Endothelial cell of umbilical vein (primary cell): ENCODE results near the gene TEX22. TPM values are rescaled to one million over a fixed set of nuclear protein-coding genes. Genes with fewer than 3 reads are reported as not detected.

ENCODE experiments used
- BruUV-seq: library from RNA; stranded (reverse); fragments of 400-500 nt; replicated peaks from 2 replicates; lab custom pipeline; 2021; lab: Mats Ljungman, UMichigan
- CTCF ChIA-PET: fragments of 300-600, 350-600 bp; sonication (Branson Sonifier 250); formaldehyde crosslinking; loops from one replicate; lab custom pipeline; 2021; ENCODE audit warnings: antibody characterized with exemption, inconsistent platforms; lab: Charles Lee
- POLR2A ChIA-PET: fragments of 300-600, 350-600 bp; sonication (Branson Sonifier 250); formaldehyde crosslinking; loops from one replicate; lab custom pipeline; 2021; ENCODE audit warnings: antibody characterized with exemption, inconsistent platforms; lab: Charles Lee
- DNase-seq: peaks from one replicate; pipeline ENCODE4 v3.0.0-alpha.2; 2011; ENCODE audit warnings: low read depth, low spot score
- FAIRE-seq: peaks from 2 replicates; lab custom pipeline; 2011; peaks lifted over from hg19 to GRCh38; lab: Jason Lieb, UNC
- H2AFZ ChIP-seq: 2 replicates; pipeline ENCODE4 v1.6.0; 2012; ENCODE audit warnings: low read depth, low read length, control low read depth, inconsistent platforms
- H3K27ac ChIP-seq: 2 replicates; pipeline ENCODE4 v1.5.1; 2011; ENCODE audit warnings: low read depth, mild to moderate bottlenecking, control low read depth, low read length, moderate library complexity; ENCODE audit not compliant: insufficient read depth
- H3K27me3 ChIP-seq, 2 experiments: 2 replicates each; pipeline versions ENCODE4 v1.6.0 to v1.6.1; 2011; ENCODE audit warnings: low read length in 2 of 2, mixed read lengths in 1 of 2; ENCODE audit not compliant: control insufficient read depth in 2 of 2, insufficient read depth in 2 of 2
- H3K36me3 ChIP-seq, 2 experiments: 2 replicates in 1 of 2; 3 replicates in 1 of 2; pipeline ENCODE4 v1.5.1; 2011; ENCODE audit warnings: low read length in 2 of 2, mild to moderate bottlenecking in 1 of 2, moderate library complexity in 1 of 2; ENCODE audit not compliant: control insufficient read depth in 2 of 2, insufficient read depth in 2 of 2; ENCODE audit errors: extremely low read depth in 1 of 2
- H3K4me1 ChIP-seq: 3 replicates; pipeline ENCODE4 v1.5.1; 2011; ENCODE audit warnings: mild to moderate bottlenecking, low read length; ENCODE audit not compliant: control insufficient read depth, insufficient read depth; ENCODE audit errors: extremely low read depth
- H3K4me2 ChIP-seq: 2 replicates; pipeline ENCODE4 v1.6.1; 2011; ENCODE audit warnings: low read length, control low read depth, mixed read lengths; ENCODE audit not compliant: insufficient read depth
- H3K4me3 ChIP-seq, 3 experiments: fragments of 200-600 bp in 1 of 3; sonication (generic), shearing (Covaris generic) in 1 of 3; replicated peaks in 1 of 3; 2 replicates each; pipeline ENCODE4 v1.5.1; 2011 to 2016; ENCODE audit warnings: control low read depth in 3 of 3, low read length in 3 of 3, mild to moderate bottlenecking in 2 of 3, inconsistent platforms in 1 of 3, low read depth in 1 of 3, moderate library complexity in 1 of 3; ENCODE audit not compliant: insufficient read depth in 1 of 3
- H3K79me2 ChIP-seq: 2 replicates; pipeline ENCODE4 v1.6.0; 2012; ENCODE audit warnings: low read length, inconsistent platforms; ENCODE audit not compliant: control insufficient read depth, insufficient read depth
- H3K9ac ChIP-seq: replicated peaks from 2 replicates; pipeline ENCODE3; 2011; ENCODE audit warnings: low read length, control low read depth; ENCODE audit not compliant: insufficient read depth; ENCODE audit errors: extremely low read depth
- H3K9me1 ChIP-seq: replicated peaks from 3 replicates; pipeline ENCODE4 v1.6.0; 2011; ENCODE audit warnings: mild to moderate bottlenecking, low read length; ENCODE audit not compliant: control insufficient read depth, insufficient read depth; ENCODE audit errors: extremely low read depth
- H3K9me3 ChIP-seq: replicated peaks from 2 replicates; pipeline ENCODE4 v1.5.1; 2012; ENCODE audit warnings: low read length, inconsistent platforms; ENCODE audit not compliant: control insufficient read depth, insufficient read depth
- H4K20me1 ChIP-seq: replicated peaks from 2 replicates; pipeline ENCODE3; 2011; ENCODE audit warnings: mild to moderate bottlenecking, low read length; ENCODE audit not compliant: control insufficient read depth, insufficient read depth; ENCODE audit errors: extremely low read depth
- EZH2 ChIP-seq: IDR thresholded peaks from 2 replicates; pipeline ENCODE4 v1.6.1; 2012; ENCODE audit warnings: borderline replicate concordance, low read depth, mild to moderate bottlenecking, moderate library complexity, low read length, inconsistent platforms; ENCODE audit not compliant: severe bottlenecking
- FOS ChIP-seq: IDR thresholded peaks from 2 replicates; pipeline ENCODE4 v1.6.1; 2011; ENCODE audit warnings: mild to moderate bottlenecking, low read length, moderate library complexity, borderline replicate concordance; ENCODE audit not compliant: insufficient read depth
- GATA2 ChIP-seq: IDR thresholded peaks from 2 replicates; pipeline ENCODE4 v1.7.0; 2011; ENCODE audit warnings: low read depth, mild to moderate bottlenecking, moderate library complexity, mixed read lengths, low read length; ENCODE audit not compliant: insufficient read length, insufficient read depth
- JUN ChIP-seq: IDR thresholded peaks from 2 replicates; pipeline ENCODE4 v1.6.1; 2011; ENCODE audit warnings: borderline replicate concordance, low read depth; ENCODE audit not compliant: insufficient read length, insufficient read depth
- MYC ChIP-seq: IDR thresholded peaks from one replicate; pipeline ENCODE4 v1.6.1; 2011; ENCODE audit warnings: mild to moderate bottlenecking, low read depth, low read length
- POLR2A ChIP-seq: IDR thresholded peaks from 2 replicates; pipeline ENCODE4 v1.6.1; 2012; ENCODE audit warnings: low read depth, mild to moderate bottlenecking, control low read depth, low read length
- POLR2AphosphoS5 ChIP-seq: IDR thresholded peaks from 2 replicates; pipeline ENCODE4 v1.6.1; 2012; ENCODE audit warnings: low read depth, mild to moderate bottlenecking, control low read depth, low read length, moderate library complexity; ENCODE audit not compliant: insufficient read depth
- dilution Hi-C: fragments of 300-500 bp; cut with MboI; formaldehyde crosslinking; loops from one replicate; pipeline ENCODE4 v1.15.0; 2019; ENCODE audit warnings: low sequenced_read_pairs; ENCODE audit not compliant: extremely low pct_ligation_motif_present
- intact Hi-C: fragments of 100-400 bp; cut with micrococcal nuclease; formaldehyde crosslinking; loops from one replicate; pipeline ENCODE4 v1.10.0; 2022
- polyA plus RNA-seq, 4 experiments: library from polyadenylated mRNA; depleted of rRNA in 3 of 4; stranded (reverse) in 3 of 4; unstranded in 1 of 4; fragments of >200 nt; gene quantifications; 2 replicates each; pipeline versions ENCODE4 v1.2.1 to v1.2.3, GENCODE V29; 2011 to 2012; ENCODE audit warnings: missing spikeins in 1 of 4
- total RNA-seq: library from RNA; stranded (reverse); gene quantifications from 2 replicates; pipeline ENCODE4 v1.2.3, GENCODE V29; 2021
- TF ChIP-seq, protein P1 (sequence below): IDR thresholded peaks from 2 replicates; pipeline ENCODE4 v1.6.1; 2011; ENCODE audit not compliant: insufficient read depth, insufficient read length
- TF ChIP-seq, protein P2 (sequence below), 2 donors: IDR thresholded peaks; 1 replicate in 1 of 2; 2 replicates in 1 of 2; pipeline ENCODE4 v1.5.1; 2011; ENCODE audit warnings: low read length in 2 of 2, mild to moderate bottlenecking in 2 of 2, moderate library complexity in 2 of 2, control low read depth in 1 of 2, inconsistent platforms in 1 of 2, low read depth in 1 of 2; ENCODE audit not compliant: insufficient read depth in 1 of 2; ENCODE audit errors: extremely low read depth in 1 of 2

Gene TEX22
- total and polyA plus RNA-seq, 2 donors (not counting 3 experiments of a cell fraction or from before 2014, with no cell fraction given): 0.06 to 1.1 TPM

DNA sequence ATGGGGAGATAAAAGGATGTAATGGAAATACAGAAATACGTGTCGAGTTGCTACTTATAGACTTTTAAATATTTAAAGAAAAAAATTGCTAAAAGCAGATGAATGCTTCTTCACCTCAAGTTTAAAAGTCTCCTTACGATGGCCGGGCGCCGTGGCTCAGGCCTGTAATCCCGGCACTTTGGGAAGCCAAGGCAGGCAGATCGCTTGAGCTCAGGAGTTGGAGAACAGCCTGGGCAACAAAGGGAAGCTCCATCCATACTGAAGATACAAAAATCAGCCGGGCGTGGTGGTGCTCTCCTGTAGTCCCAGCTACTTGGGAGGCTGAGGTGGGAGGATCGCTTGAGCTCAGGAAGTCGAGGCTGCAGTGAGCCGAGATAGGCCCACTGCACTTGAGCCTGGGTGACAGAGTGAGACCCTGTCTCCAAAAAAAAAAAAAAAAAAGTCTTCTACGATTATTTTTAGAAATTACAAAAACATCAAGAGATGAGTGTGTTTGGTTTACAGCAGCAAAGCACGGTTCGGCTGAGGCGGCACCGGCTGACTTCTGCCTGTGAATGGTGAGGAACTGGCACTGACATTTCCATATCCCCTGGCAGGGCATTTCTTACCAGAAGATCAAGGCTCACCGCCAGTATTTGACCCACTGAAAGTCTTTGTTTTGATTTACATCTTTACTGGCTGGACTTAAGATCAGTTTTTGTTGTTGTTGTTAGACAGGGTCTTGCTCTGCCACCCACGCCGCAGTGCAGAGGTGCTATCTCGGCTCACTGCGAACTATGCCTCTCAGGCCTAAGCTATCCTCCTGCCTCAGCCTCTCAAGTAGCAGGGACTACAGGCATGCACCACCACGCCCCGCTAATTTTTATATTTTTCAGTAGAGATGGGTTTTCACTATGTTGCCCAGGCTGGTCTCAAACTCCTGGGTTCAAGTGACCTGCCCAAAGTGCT, 17.4 kb downstream of the TEX22 start:
- TF ChIP-seq, protein P1, sequence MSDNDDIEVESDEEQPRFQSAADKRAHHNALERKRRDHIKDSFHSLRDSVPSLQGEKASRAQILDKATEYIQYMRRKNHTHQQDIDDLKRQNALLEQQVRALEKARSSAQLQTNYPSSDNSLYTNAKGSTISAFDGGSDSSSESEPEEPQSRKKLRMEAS: no peak
- TF ChIP-seq EZH2 (no peak), JUN (no peak), POLR2A (no peak), POLR2AphosphoS5 (no peak), MYC (no peak), FOS (no peak), GATA2 (no peak)
- TF ChIP-seq, protein P2, sequence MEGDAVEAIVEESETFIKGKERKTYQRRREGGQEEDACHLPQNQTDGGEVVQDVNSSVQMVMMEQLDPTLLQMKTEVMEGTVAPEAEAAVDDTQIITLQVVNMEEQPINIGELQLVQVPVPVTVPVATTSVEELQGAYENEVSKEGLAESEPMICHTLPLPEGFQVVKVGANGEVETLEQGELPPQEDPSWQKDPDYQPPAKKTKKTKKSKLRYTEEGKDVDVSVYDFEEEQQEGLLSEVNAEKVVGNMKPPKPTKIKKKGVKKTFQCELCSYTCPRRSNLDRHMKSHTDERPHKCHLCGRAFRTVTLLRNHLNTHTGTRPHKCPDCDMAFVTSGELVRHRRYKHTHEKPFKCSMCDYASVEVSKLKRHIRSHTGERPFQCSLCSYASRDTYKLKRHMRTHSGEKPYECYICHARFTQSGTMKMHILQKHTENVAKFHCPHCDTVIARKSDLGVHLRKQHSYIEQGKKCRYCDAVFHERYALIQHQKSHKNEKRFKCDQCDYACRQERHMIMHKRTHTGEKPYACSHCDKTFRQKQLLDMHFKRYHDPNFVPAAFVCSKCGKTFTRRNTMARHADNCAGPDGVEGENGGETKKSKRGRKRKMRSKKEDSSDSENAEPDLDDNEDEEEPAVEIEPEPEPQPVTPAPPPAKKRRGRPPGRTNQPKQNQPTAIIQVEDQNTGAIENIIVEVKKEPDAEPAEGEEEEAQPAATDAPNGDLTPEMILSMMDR (IDR thresholded peaks at IDR 0.05; ENCODE audit: extremely low read depth in 1 of 2, insufficient read depth in 1 of 2, low read depth in 1 of 2, low read length in 2 of 2): no peak
- BruUV-seq: no TSS peak
- Histone ChIP-seq H3K79me2 (peaks cover 11% of the 10 kb centered on the region), H3K27me3 (peaks cover under 1 to 1% of the 10 kb centered on the region in 2 experiments), H3K4me1 (peaks cover 13% of the 10 kb centered on the region), H3K27ac (no peak overlapping the region), H3K9ac (no peak overlapping the region), H3K9me3 (no peaks in the 10 kb centered on the region), H3K36me3 (no peaks in the 10 kb centered on the region), H3K4me3 (peak overlapping the region in 2 of 3 experiments; percentile 10 to 44), H4K20me1 (no peaks in the 10 kb centered on the region), H3K4me2 (peak overlapping the region; percentile 21), H3K9me1 (no peaks in the 10 kb centered on the region), H2AFZ (peak overlapping the region; percentile 84)
- ChIA-PET CTCF (interaction anchor here (0.9 to 1.2 kb wide), 2 partner anchors 14 to 74 kb away, joined by 3 to 5 read pairs; no protein-coding TSS in a partner anchor), POLR2A (interaction anchor here (0.6 kb wide), 2 partner anchors 9 to 1845 kb away, joined by 5 to 7 read pairs; no protein-coding TSS in a partner anchor)
- dilution Hi-C loops: no loop called here
- intact Hi-C loops: loop anchor here (2.0 to 10.0 kb wide), 3 partner anchors 15 to 111 kb away; partner anchors contain the start of genes BRF1 and TEX22
- DNase-seq (no peak), FAIRE-seq (no peak)
